MM.1S (cell line): ENCODE data around the gene PTPRD.

Source experiments
- DNase-seq: peaks from one replicate; pipeline ENCODE4 v3.0.0-alpha.2; 2015
- H2AFZ ChIP-seq: fragments of 300-600 bp; sonication (generic); 2 replicates; pipeline ENCODE4 v1.6.0; 2016; ENCODE audit warnings: antibody characterized with exemption, low read length
- H3F3A ChIP-seq: fragments of 300-600 bp; sonication (generic); 2 replicates; pipeline ENCODE4 v1.6.1; 2016; ENCODE audit warnings: mild to moderate bottlenecking, antibody characterized with exemption, low read length, moderate library complexity, mixed read lengths; ENCODE audit not compliant: insufficient read depth
- H3K27ac ChIP-seq: fragments of 300-600 bp; sonication (generic); 2 replicates; pipeline ENCODE4 v1.5.1; 2016; ENCODE audit warnings: mild to moderate bottlenecking, low read length
- H3K27me3 ChIP-seq: fragments of 300-600 bp; sonication (generic); replicated peaks from 2 replicates; pipeline ENCODE4 v1.6.0; 2016; ENCODE audit warnings: low read length; ENCODE audit not compliant: insufficient read depth
- H3K36me3 ChIP-seq: fragments of 300-600 bp; sonication (generic); replicated peaks from 2 replicates; pipeline ENCODE4 v1.6.1; 2016; ENCODE audit warnings: mild to moderate bottlenecking, low read length, mixed read lengths; ENCODE audit not compliant: insufficient read depth
- H3K4me1 ChIP-seq: fragments of 300-600 bp; sonication (generic); 2 replicates; pipeline ENCODE4 v1.6.1; 2016; ENCODE audit warnings: low read length, mixed read lengths
- H3K4me2 ChIP-seq: fragments of 300-600 bp; sonication (generic); 2 replicates; pipeline ENCODE4 v1.6.0; 2016; ENCODE audit warnings: low read depth, low read length
- H3K4me3 ChIP-seq: fragments of 300-600 bp; sonication (generic); 2 replicates; pipeline ENCODE4 v1.5.1; 2016; ENCODE audit warnings: low read length, mixed read lengths
- H3K79me2 ChIP-seq: fragments of 300-600 bp; sonication (generic); 2 replicates; pipeline ENCODE4 v1.6.1; 2016; ENCODE audit warnings: mixed run types, low read length, mixed read lengths
- H3K9ac ChIP-seq: fragments of 300-600 bp; sonication (generic); 2 replicates; pipeline ENCODE4 v1.6.1; 2016; ENCODE audit warnings: low read length, mixed read lengths
- H3K9me2 ChIP-seq: fragments of 300-600 bp; sonication (generic); replicated peaks from 2 replicates; pipeline ENCODE4 v1.6.1; 2016; ENCODE audit warnings: mild to moderate bottlenecking, low read length, mixed read lengths; ENCODE audit not compliant: insufficient read depth
- H3K9me3 ChIP-seq: fragments of 300-600 bp; sonication (generic); replicated peaks from 2 replicates; pipeline ENCODE4 v1.6.1; 2016; ENCODE audit warnings: mild to moderate bottlenecking, low read length, mixed read lengths; ENCODE audit not compliant: insufficient read depth
- H4K20me1 ChIP-seq: fragments of 300-600 bp; sonication (generic); 2 replicates; pipeline ENCODE4 v1.6.1; 2016; ENCODE audit warnings: mild to moderate bottlenecking, low read length, moderate library complexity, mixed read lengths; ENCODE audit not compliant: insufficient read depth
- EZH2 ChIP-seq: fragments of 300-600 bp; sonication (generic); optimal IDR thresholded peaks from 2 replicates; pipeline ENCODE3; 2017; ENCODE audit warnings: low read depth, mild to moderate bottlenecking, antibody characterized with exemption, low read length, mixed read lengths
- EZH2phosphoT487 ChIP-seq: fragments of 300-600 bp; sonication (generic); IDR thresholded peaks from 2 replicates; pipeline ENCODE4 v1.6.1; 2018; ENCODE audit warnings: antibody characterized with exemption, low read length
- TF ChIP-seq, protein P1 (sequence below): fragments of 300-600 bp; sonication (generic); IDR thresholded peaks from 2 replicates; pipeline ENCODE4 v1.5.1; 2016; ENCODE audit warnings: antibody characterized with exemption, low read length, mixed read lengths

PTPRD gene

DNA sequence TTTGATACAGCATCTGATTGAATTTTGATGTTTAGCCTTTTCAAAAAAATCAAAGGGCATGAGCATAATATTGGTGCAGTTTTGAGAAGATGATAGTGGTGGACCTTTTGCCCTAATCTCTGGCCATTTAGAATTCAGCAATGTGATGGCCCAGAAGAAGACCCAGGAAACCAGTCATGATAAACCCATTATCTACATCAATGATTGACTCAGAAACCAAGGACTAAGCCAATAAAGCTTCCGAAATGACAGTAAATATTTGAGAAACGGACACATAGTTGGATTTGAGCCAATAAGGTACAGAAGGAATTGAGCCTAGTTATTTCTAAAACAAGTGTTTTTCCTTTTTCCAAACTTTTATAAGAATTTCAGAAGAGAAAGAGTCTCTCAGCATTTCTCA is 1654.4 kb downstream of the PTPRD start:
- no peak overlapping the region for H3K9ac ChIP-seq
- no peaks in the 10 kb centered on the region for H3K79me2 ChIP-seq
- no peaks in the 10 kb centered on the region for H3K9me2 ChIP-seq
- H3K36me3 ChIP-seq, result no peaks in the 10 kb centered on the region
- H3K9me3 ChIP-seq, result no peaks in the 10 kb centered on the region
- no peaks in the 10 kb centered on the region for H3K4me1 ChIP-seq
- H4K20me1 ChIP-seq, result no peaks in the 10 kb centered on the region
- H3K27me3 ChIP-seq, result no peaks in the 10 kb centered on the region
- H3K4me3 ChIP-seq, result no peak overlapping the region
- DNase-seq, result no peak
- H3K4me2 ChIP-seq, result no peak overlapping the region
- no peak overlapping the region for H3K27ac ChIP-seq
- H3F3A ChIP-seq, result no peaks in the 10 kb centered on the region
- no peak overlapping the region for H2AFZ ChIP-seq
- TF ChIP-seq, protein P1, sequence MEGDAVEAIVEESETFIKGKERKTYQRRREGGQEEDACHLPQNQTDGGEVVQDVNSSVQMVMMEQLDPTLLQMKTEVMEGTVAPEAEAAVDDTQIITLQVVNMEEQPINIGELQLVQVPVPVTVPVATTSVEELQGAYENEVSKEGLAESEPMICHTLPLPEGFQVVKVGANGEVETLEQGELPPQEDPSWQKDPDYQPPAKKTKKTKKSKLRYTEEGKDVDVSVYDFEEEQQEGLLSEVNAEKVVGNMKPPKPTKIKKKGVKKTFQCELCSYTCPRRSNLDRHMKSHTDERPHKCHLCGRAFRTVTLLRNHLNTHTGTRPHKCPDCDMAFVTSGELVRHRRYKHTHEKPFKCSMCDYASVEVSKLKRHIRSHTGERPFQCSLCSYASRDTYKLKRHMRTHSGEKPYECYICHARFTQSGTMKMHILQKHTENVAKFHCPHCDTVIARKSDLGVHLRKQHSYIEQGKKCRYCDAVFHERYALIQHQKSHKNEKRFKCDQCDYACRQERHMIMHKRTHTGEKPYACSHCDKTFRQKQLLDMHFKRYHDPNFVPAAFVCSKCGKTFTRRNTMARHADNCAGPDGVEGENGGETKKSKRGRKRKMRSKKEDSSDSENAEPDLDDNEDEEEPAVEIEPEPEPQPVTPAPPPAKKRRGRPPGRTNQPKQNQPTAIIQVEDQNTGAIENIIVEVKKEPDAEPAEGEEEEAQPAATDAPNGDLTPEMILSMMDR, result no peak
- TF ChIP-seq EZH2 (no peak), EZH2phosphoT487 (no peak)

DNA sequence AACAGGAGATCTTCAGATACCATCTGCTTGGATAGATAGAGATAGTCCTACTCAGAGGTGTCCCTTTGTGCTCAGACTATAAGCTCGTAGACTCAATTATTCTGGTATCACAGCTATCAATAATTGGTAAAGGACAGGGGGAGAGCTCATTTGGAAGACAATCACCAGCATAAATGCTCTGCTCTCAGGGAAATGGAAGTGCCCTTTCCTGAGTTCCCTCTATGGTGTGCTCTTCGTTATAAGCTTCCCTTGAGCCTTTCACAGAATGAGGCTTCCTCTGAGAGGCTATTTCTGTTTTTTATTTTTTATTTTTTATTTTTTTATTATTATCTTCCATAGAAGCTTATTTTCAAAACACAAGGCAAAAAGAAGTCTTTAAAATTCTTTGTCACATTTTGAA is 1657.5 kb downstream of the PTPRD start:
- Histone ChIP-seq H3K9me2 (no peaks in the 10 kb centered on the region), H3K4me2 (no peak overlapping the region), H3K4me1 (no peaks in the 10 kb centered on the region), H3F3A (no peaks in the 10 kb centered on the region), H4K20me1 (no peaks in the 10 kb centered on the region), H3K9me3 (no peaks in the 10 kb centered on the region), H3K9ac (no peak overlapping the region), H3K27me3 (no peaks in the 10 kb centered on the region), H3K27ac (no peak overlapping the region), H3K4me3 (no peak overlapping the region), H3K79me2 (no peaks in the 10 kb centered on the region), H2AFZ (no peak overlapping the region), H3K36me3 (no peaks in the 10 kb centered on the region)
- no peak for DNase-seq
- TF ChIP-seq, protein P1, result no peak
- TF ChIP-seq EZH2phosphoT487 (no peak), EZH2 (no peak)

DNA sequence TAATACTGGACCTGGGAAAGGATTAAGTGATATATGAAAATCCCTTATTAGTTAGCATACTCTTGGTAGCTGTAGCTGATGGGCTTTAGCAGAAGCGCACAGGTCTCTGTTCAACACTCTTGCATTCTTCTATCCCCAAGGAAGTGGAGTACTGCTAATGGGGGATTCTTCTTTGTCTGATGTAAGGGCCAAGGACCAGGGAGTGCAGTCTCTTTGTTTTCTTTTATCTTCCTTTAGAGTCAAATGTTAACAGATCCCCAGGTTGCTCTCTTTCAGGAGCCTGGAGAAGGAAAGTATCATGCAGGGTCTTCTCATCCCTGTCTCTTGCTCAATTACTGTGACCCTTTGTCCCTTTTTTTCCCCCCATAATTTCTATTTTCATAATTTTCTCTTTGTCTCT is 1666.3 kb downstream of the PTPRD start:
- Histone ChIP-seq H3K79me2 (no peaks in the 10 kb centered on the region), H2AFZ (no peak overlapping the region), H3K9ac (no peak overlapping the region), H3K27me3 (no peaks in the 10 kb centered on the region), H3F3A (no peaks in the 10 kb centered on the region), H3K9me3 (no peaks in the 10 kb centered on the region), H3K4me1 (no peaks in the 10 kb centered on the region), H3K4me2 (no peak overlapping the region), H3K36me3 (no peaks in the 10 kb centered on the region), H3K27ac (no peak overlapping the region), H4K20me1 (no peaks in the 10 kb centered on the region), H3K9me2 (no peaks in the 10 kb centered on the region), H3K4me3 (no peak overlapping the region)
- DNase-seq, result no peak
- TF ChIP-seq, protein P1, result no peak
- TF ChIP-seq EZH2 (no peak), EZH2phosphoT487 (no peak)
